ENCODE data around the gene PTBP3.

PTBP3 gene

DNA sequence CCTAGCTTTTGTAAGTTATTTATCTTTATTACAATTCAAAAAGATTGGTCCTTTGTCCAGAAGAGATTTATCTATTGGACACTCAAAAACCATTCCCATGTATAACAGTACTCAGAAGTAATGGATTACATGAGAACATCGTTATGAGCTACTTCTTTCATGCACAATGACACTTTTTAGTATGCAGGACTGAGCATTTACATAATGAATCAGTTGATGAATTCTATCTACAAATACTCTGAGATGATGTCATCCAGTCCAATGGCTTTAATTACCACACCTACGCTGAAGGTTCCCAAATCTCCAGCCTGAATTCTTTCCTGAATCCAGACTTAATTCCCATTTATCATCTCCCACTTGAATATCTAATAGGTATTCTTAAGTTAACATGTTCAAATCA lies 75.3 kb downstream of the PTBP3 start:
- no peak overlapping the region for H2AK5ac ChIP-seq (ENCODE audit: low read length)
- H3K36me3 ChIP-seq (ENCODE audit: control insufficient read depth, insufficient read depth, low read length): no peaks in the 10 kb centered on the region
- no peak overlapping the region for H3K4me2 ChIP-seq (ENCODE audit: low read length)
- WGBS (ENCODE audit: extremely low coverage, insufficient coverage, low lambda C conversion rate): no CpG with 5 or more reads among the region's 2 CpGs
- no peaks in the 10 kb centered on the region for H3K27me3 ChIP-seq (ENCODE audit: insufficient read depth, low read length, poor library complexity)
- H3K27ac ChIP-seq (ENCODE audit: low read depth, low read length): no peak overlapping the region
- H3K4ac ChIP-seq (ENCODE audit: low read depth, low read length): no peak overlapping the region
- H3K4me3 ChIP-seq (ENCODE audit: low read length): no peak overlapping the region
- H3K18ac ChIP-seq (ENCODE audit: low read length): no peak overlapping the region
- no peak overlapping the region for H2BK5ac ChIP-seq (ENCODE audit: low read length)
- H3K79me2 ChIP-seq (ENCODE audit: control insufficient read depth, insufficient read depth, low read length): no peaks in the 10 kb centered on the region
- no peak overlapping the region for H3K9ac ChIP-seq (ENCODE audit: low read length)
- no peak overlapping the region for H4K5ac ChIP-seq (ENCODE audit: low read length)
- H4K8ac ChIP-seq (ENCODE audit: low read depth, low read length): no peak overlapping the region
- no peak overlapping the region for H3K56ac ChIP-seq (ENCODE audit: low read length)
- peaks cover 1% of the 10 kb centered on the region for H3K79me1 ChIP-seq (ENCODE audit: low read length)
- H2BK120ac ChIP-seq (ENCODE audit: low read depth, low read length): no peak overlapping the region
- DNase-seq: no peak
- H2BK15ac ChIP-seq (replicated peaks; ENCODE audit: low read depth): no peak overlapping the region
- H3K23ac ChIP-seq (ENCODE audit: low read length): no peak overlapping the region
- H3K4me1 ChIP-seq (ENCODE audit: control insufficient read depth, low read depth, low read length): no peaks in the 10 kb centered on the region

DNA sequence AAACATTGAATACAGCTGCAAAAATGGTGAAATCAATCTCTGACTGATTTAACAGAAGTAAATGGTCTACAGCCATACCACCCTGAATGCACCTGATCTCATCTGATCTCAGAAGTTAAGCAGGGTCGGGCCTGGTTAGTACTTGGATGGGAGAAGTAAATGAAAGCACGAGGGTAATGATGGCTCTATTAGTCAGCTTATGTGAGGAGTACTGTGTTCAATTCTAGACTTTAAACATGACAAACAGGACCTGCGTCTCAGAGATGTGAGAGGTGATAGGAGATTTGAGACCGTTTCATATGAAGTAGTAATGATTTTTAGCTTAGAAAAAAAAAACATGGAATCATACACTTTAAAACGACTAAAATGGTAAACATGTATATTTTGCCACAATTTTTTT lies 81.2 kb downstream of the PTBP3 start:
- DNase-seq: no peak
- Histone ChIP-seq H3K79me2 (ENCODE audit: control insufficient read depth, insufficient read depth, low read length) (no peaks in the 10 kb centered on the region), H2AK5ac (ENCODE audit: low read length) (no peak overlapping the region), H3K27me3 (ENCODE audit: insufficient read depth, low read length, poor library complexity) (no peaks in the 10 kb centered on the region), H3K4me3 (ENCODE audit: low read length) (no peak overlapping the region), H2BK120ac (ENCODE audit: low read depth, low read length) (no peak overlapping the region), H2BK5ac (ENCODE audit: low read length) (no peak overlapping the region), H3K27ac (ENCODE audit: low read depth, low read length) (no peak overlapping the region), H2BK15ac (replicated peaks; ENCODE audit: low read depth) (no peak overlapping the region), H3K79me1 (ENCODE audit: low read length) (no peaks in the 10 kb centered on the region), H3K36me3 (ENCODE audit: control insufficient read depth, insufficient read depth, low read length) (no peaks in the 10 kb centered on the region), H3K18ac (ENCODE audit: low read length) (no peak overlapping the region), H3K4me1 (ENCODE audit: control insufficient read depth, low read depth, low read length) (no peaks in the 10 kb centered on the region), H3K4me2 (ENCODE audit: low read length) (no peak overlapping the region), H3K4ac (ENCODE audit: low read depth, low read length) (no peak overlapping the region), H3K56ac (ENCODE audit: low read length) (no peak overlapping the region), H3K23ac (ENCODE audit: low read length) (no peak overlapping the region), H4K5ac (ENCODE audit: low read length) (no peak overlapping the region), H4K8ac (ENCODE audit: low read depth, low read length) (no peak overlapping the region), H3K9ac (ENCODE audit: low read length) (no peak overlapping the region)
- no CpG with 5 or more reads among the region's 5 CpGs for WGBS (ENCODE audit: extremely low coverage, insufficient coverage, low lambda C conversion rate)

DNA sequence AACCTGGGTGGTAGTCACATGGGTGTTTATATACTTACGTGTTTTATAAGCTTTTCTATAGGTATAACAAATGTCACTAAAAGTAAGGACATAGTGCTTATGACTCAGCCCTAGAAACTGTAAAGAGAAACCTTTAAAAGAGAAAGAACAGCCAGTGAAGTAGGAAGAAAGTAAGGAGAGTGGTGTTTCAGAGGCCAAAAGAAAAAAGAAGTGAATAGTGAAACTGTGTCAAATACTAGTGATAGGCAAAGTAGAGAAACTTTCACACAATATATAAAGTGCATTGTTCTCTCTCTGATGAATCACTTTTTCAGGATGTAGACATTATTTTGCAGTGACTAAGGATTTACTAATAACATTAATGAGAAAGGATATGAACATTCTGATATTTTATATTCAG lies 84.1 kb downstream of the PTBP3 start:
- DNase-seq: no peak
- Histone ChIP-seq H3K79me2 (ENCODE audit: control insufficient read depth, insufficient read depth, low read length) (no peaks in the 10 kb centered on the region), H3K36me3 (ENCODE audit: control insufficient read depth, insufficient read depth, low read length) (no peaks in the 10 kb centered on the region), H3K4ac (ENCODE audit: low read depth, low read length) (no peak overlapping the region), H3K79me1 (ENCODE audit: low read length) (no peaks in the 10 kb centered on the region), H3K4me2 (ENCODE audit: low read length) (no peak overlapping the region), H4K5ac (ENCODE audit: low read length) (no peak overlapping the region), H2BK15ac (replicated peaks; ENCODE audit: low read depth) (no peak overlapping the region), H3K9ac (ENCODE audit: low read length) (no peak overlapping the region), H3K56ac (ENCODE audit: low read length) (no peak overlapping the region), H3K18ac (ENCODE audit: low read length) (no peak overlapping the region), H4K8ac (ENCODE audit: low read depth, low read length) (no peak overlapping the region), H2BK120ac (ENCODE audit: low read depth, low read length) (no peak overlapping the region), H3K4me3 (ENCODE audit: low read length) (no peak overlapping the region), H3K27ac (ENCODE audit: low read depth, low read length) (no peak overlapping the region), H3K4me1 (ENCODE audit: control insufficient read depth, low read depth, low read length) (no peaks in the 10 kb centered on the region), H2BK5ac (ENCODE audit: low read length) (no peak overlapping the region), H2AK5ac (ENCODE audit: low read length) (no peak overlapping the region), H3K27me3 (ENCODE audit: insufficient read depth, low read length, poor library complexity) (no peaks in the 10 kb centered on the region), H3K23ac (ENCODE audit: low read length) (no peak overlapping the region)
- WGBS (ENCODE audit: extremely low coverage, insufficient coverage, low lambda C conversion rate): no CpG with 5 or more reads among the region's 1 CpG

DNA sequence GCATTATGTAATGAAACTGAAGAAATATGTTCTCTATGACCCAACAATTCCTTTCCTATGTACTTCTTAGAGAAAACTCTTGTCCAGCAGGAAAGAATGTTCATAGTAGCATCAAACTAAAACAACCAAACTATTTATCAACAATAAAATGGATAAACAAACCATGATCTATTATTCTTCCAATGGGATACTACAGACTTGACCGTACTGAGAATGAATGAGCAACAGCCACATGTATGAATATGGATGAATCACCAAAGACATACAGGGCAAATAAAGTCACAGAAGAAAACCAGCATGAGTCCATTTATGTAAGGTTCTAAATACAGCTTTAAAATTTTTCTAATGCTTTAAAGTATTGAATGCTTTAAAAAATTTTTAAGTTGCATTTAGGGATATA lies 84.7 kb downstream of the PTBP3 start:
- Histone ChIP-seq H3K18ac (ENCODE audit: low read length) (no peak overlapping the region), H3K79me2 (ENCODE audit: control insufficient read depth, insufficient read depth, low read length) (no peaks in the 10 kb centered on the region), H3K4me2 (ENCODE audit: low read length) (no peak overlapping the region), H3K27me3 (ENCODE audit: insufficient read depth, low read length, poor library complexity) (no peaks in the 10 kb centered on the region), H3K23ac (ENCODE audit: low read length) (no peak overlapping the region), H3K36me3 (ENCODE audit: control insufficient read depth, insufficient read depth, low read length) (no peaks in the 10 kb centered on the region), H3K56ac (ENCODE audit: low read length) (no peak overlapping the region), H3K79me1 (ENCODE audit: low read length) (no peaks in the 10 kb centered on the region), H4K5ac (ENCODE audit: low read length) (no peak overlapping the region), H3K4me3 (ENCODE audit: low read length) (no peak overlapping the region), H2BK5ac (ENCODE audit: low read length) (no peak overlapping the region), H4K8ac (ENCODE audit: low read depth, low read length) (no peak overlapping the region), H2AK5ac (ENCODE audit: low read length) (no peak overlapping the region), H3K27ac (ENCODE audit: low read depth, low read length) (no peak overlapping the region), H3K4ac (ENCODE audit: low read depth, low read length) (no peak overlapping the region), H3K9ac (ENCODE audit: low read length) (no peak overlapping the region), H2BK15ac (replicated peaks; ENCODE audit: low read depth) (no peak overlapping the region), H2BK120ac (ENCODE audit: low read depth, low read length) (no peak overlapping the region), H3K4me1 (ENCODE audit: control insufficient read depth, low read depth, low read length) (no peaks in the 10 kb centered on the region)
- DNase-seq: no peak
- WGBS (ENCODE audit: extremely low coverage, insufficient coverage, low lambda C conversion rate): no CpG with 5 or more reads among the region's 1 CpG

DNA sequence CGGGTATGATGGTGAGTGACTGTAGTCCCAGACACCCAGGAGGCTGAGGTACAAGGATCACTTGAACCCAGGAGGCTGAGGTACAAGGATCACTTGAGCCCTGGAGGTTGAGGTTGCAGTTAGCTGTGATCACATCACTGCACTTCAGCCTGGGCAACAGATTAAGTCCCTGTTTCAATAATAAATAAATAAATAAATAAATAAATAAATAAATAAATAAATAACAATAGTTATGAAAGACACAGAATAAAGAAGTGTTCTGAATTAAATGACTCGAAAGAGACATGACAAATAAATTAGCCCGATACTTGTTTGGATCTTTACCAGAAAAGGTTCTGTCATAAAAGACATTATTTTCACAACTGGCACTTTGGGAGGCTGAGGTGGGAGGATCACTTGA lies 86.3 kb downstream of the PTBP3 start:
- Histone ChIP-seq H3K4me3 (ENCODE audit: low read length) (no peak overlapping the region), H2BK5ac (ENCODE audit: low read length) (no peak overlapping the region), H3K23ac (ENCODE audit: low read length) (no peak overlapping the region), H3K27ac (ENCODE audit: low read depth, low read length) (no peak overlapping the region), H3K4me1 (ENCODE audit: control insufficient read depth, low read depth, low read length) (no peaks in the 10 kb centered on the region), H3K18ac (ENCODE audit: low read length) (no peak overlapping the region), H3K56ac (ENCODE audit: low read length) (no peak overlapping the region), H2AK5ac (ENCODE audit: low read length) (no peak overlapping the region), H3K4ac (ENCODE audit: low read depth, low read length) (no peak overlapping the region), H3K9ac (ENCODE audit: low read length) (no peak overlapping the region), H4K8ac (ENCODE audit: low read depth, low read length) (no peak overlapping the region), H3K79me1 (ENCODE audit: low read length) (no peaks in the 10 kb centered on the region), H3K4me2 (ENCODE audit: low read length) (no peak overlapping the region), H3K79me2 (ENCODE audit: control insufficient read depth, insufficient read depth, low read length) (no peaks in the 10 kb centered on the region), H3K36me3 (ENCODE audit: control insufficient read depth, insufficient read depth, low read length) (no peaks in the 10 kb centered on the region), H4K5ac (ENCODE audit: low read length) (no peak overlapping the region), H2BK15ac (replicated peaks; ENCODE audit: low read depth) (no peak overlapping the region), H2BK120ac (ENCODE audit: low read depth, low read length) (no peak overlapping the region), H3K27me3 (ENCODE audit: insufficient read depth, low read length, poor library complexity) (no peaks in the 10 kb centered on the region)
- DNase-seq: no peak
- no CpG with 5 or more reads among the region's 3 CpGs for WGBS (ENCODE audit: extremely low coverage, insufficient coverage, low lambda C conversion rate)

DNA sequence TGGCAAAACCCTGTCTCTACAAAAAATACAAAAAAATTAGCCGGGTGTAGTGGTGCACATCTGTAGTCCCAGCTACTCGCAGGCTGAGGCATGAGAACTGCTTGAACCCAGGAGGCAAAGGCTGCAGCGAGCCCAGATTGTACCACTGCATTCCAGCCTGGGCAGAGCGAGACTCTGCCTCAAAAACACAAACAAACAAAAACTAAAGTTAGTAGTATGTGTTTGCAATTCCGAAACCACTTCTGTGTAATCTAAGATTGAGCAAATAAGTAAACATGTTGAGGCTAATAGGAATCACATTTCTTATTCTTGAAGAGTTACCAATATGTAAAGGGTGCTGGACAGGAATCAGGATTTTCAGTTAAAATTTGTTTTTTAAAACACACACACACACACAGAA lies 88.3 kb downstream of the PTBP3 start:
- no peaks in the 10 kb centered on the region for H3K4me1 ChIP-seq (ENCODE audit: control insufficient read depth, low read depth, low read length)
- no peak overlapping the region for H3K9ac ChIP-seq (ENCODE audit: low read length)
- H3K23ac ChIP-seq (ENCODE audit: low read length): no peak overlapping the region
- H2BK120ac ChIP-seq (ENCODE audit: low read depth, low read length): no peak overlapping the region
- no peak overlapping the region for H2BK5ac ChIP-seq (ENCODE audit: low read length)
- H2BK15ac ChIP-seq (replicated peaks; ENCODE audit: low read depth): no peak overlapping the region
- H3K79me1 ChIP-seq (ENCODE audit: low read length): no peaks in the 10 kb centered on the region
- DNase-seq: no peak
- no peaks in the 10 kb centered on the region for H3K36me3 ChIP-seq (ENCODE audit: control insufficient read depth, insufficient read depth, low read length)
- no peaks in the 10 kb centered on the region for H3K27me3 ChIP-seq (ENCODE audit: insufficient read depth, low read length, poor library complexity)
- no peak overlapping the region for H3K27ac ChIP-seq (ENCODE audit: low read depth, low read length)
- no peak overlapping the region for H2AK5ac ChIP-seq (ENCODE audit: low read length)
- no peaks in the 10 kb centered on the region for H3K79me2 ChIP-seq (ENCODE audit: control insufficient read depth, insufficient read depth, low read length)
- H4K5ac ChIP-seq (ENCODE audit: low read length): no peak overlapping the region
- no peak overlapping the region for H3K4ac ChIP-seq (ENCODE audit: low read depth, low read length)
- H3K4me3 ChIP-seq (ENCODE audit: low read length): no peak overlapping the region
- H3K4me2 ChIP-seq (ENCODE audit: low read length): no peak overlapping the region
- no peak overlapping the region for H3K18ac ChIP-seq (ENCODE audit: low read length)
- H3K56ac ChIP-seq (ENCODE audit: low read length): no peak overlapping the region
- WGBS (ENCODE audit: extremely low coverage, insufficient coverage, low lambda C conversion rate): no CpG with 5 or more reads among the region's 5 CpGs
- no peak overlapping the region for H4K8ac ChIP-seq (ENCODE audit: low read depth, low read length)
